ENCODE results near the gene PIERCE2.
"Not testable (repeated sequence)": the region's sequence is repeated elsewhere in the genome, so short reads cannot be mapped to it uniquely, and the experiment has no call there.

The PIERCE2 gene

GRCh38 chr15:55408012-55408928, at the start of gene PIERCE2, which contains the start of gene CCPG1:
PIERCE2 (plus strand) TSS chr15:55408495; CDS start chr15:55408769, 274 bp downstream.
CCPG1 (minus strand) TSS chr15:55408359; CDS start chr15:55389424, 18,935 bp downstream.
- peak; percentile 61 for DNase-seq (ENCODE audit: low read depth, low spot score)

- no peak for DNase-seq (ENCODE audit: low read depth, low spot score)
Observed at GRCh38 chr15:55360256-55360655, 48.0 kb upstream of the PIERCE2 start.

- DNase-seq (ENCODE audit: low read depth, low spot score), result no peak
Observed at GRCh38 chr15:55361048-55361447, 47.2 kb upstream of the PIERCE2 start.

GRCh38 chr15:55362641-55363040, 45.7 kb upstream of the PIERCE2 start:
- no peak for DNase-seq (ENCODE audit: low read depth, low spot score)

- DNase-seq (ENCODE audit: low read depth, low spot score), result no peak
Observed at GRCh38 chr15:55366981-55367380, 41.3 kb upstream of the PIERCE2 start.

GRCh38 chr15:55372701-55373440, 35.4 kb upstream of the PIERCE2 start:
- no peak for DNase-seq (ENCODE audit: low read depth, low spot score)

- DNase-seq (ENCODE audit: low read depth, low spot score), result no peak
Observed at GRCh38 chr15:55379095-55379494, 29.2 kb upstream of the PIERCE2 start.

- DNase-seq (ENCODE audit: low read depth, low spot score), result no peak
Observed at GRCh38 chr15:55381595-55381994, 26.7 kb upstream of the PIERCE2 start.

GRCh38 chr15:55383687-55384086, 24.6 kb upstream of the PIERCE2 start:
- DNase-seq (ENCODE audit: low read depth, low spot score), result no peak

GRCh38 chr15:55387027-55387426, 21.3 kb upstream of the PIERCE2 start:
- DNase-seq (ENCODE audit: low read depth, low spot score), result no peak

GRCh38 chr15:55389264-55389607, 19.1 kb upstream of the PIERCE2 start:
- no peak for DNase-seq (ENCODE audit: low read depth, low spot score)

- DNase-seq (ENCODE audit: low read depth, low spot score), result no peak
Observed at GRCh38 chr15:55394694-55395093, 13.6 kb upstream of the PIERCE2 start.

GRCh38 chr15:55398243-55398642, 10.1 kb upstream of the PIERCE2 start:
- no peak for DNase-seq (ENCODE audit: low read depth, low spot score)

- not testable (repeated sequence) for DNase-seq (ENCODE audit: low read depth, low spot score)
Observed at GRCh38 chr15:55400050-55400449, 8.2 kb upstream of the PIERCE2 start.

GRCh38 chr15:55401786-55402246, 6.5 kb upstream of the PIERCE2 start:
- no peak for DNase-seq (ENCODE audit: low read depth, low spot score)

GRCh38 chr15:55402707-55403106, 5.6 kb upstream of the PIERCE2 start:
- no peak for DNase-seq (ENCODE audit: low read depth, low spot score)

- DNase-seq (ENCODE audit: low read depth, low spot score), result no peak
Observed at GRCh38 chr15:55403531-55403930, 4.8 kb upstream of the PIERCE2 start.

GRCh38 chr15:55407498-55408011, 740 bp upstream of the PIERCE2 start:
- DNase-seq (ENCODE audit: low read depth, low spot score), result no peak

GRCh38 chr15:55408976-55409375, 681 bp downstream of the PIERCE2 start:
- not testable (repeated sequence) for DNase-seq (ENCODE audit: low read depth, low spot score)

- DNase-seq (ENCODE audit: low read depth, low spot score), result not testable (repeated sequence)
Observed at GRCh38 chr15:55417678-55418077, 9.4 kb downstream of the PIERCE2 start.

GRCh38 chr15:55420171-55420866, 12.0 kb downstream of the PIERCE2 start:
- no peak for DNase-seq (ENCODE audit: low read depth, low spot score)

- no peak for DNase-seq (ENCODE audit: low read depth, low spot score)
Observed at GRCh38 chr15:55422089-55422488, 13.8 kb downstream of the PIERCE2 start.
